22Rv1 (cell line): ENCODE measurements around the gene SYNE3.
A peak's percentile ranks its signal among the peaks of the same experiment; 100 is the strongest.

Source experiments
- CTCF ChIP-seq: fragments of 450-650 bp; IDR thresholded peaks from 2 replicates; pipeline ENCODE4 v1.5.1; 2017; ENCODE audit warnings: mild to moderate bottlenecking
- ZFX ChIP-seq: fragments of 450-650 bp; IDR thresholded peaks from 2 replicates; pipeline ENCODE4 v1.6.1; 2017; ENCODE audit warnings: antibody characterized with exemption, borderline replicate concordance

GRCh38 chr14:95561001-95561412 is 44.6 kb upstream of the SYNE3 start:
- TF ChIP-seq CTCF (peak; percentile 97), ZFX (no peak)
